ENCODE results near the gene NSFL1C. TPM values are rescaled to one million over a fixed set of nuclear protein-coding genes. Genes with fewer than 3 reads are reported as not detected.

The NSFL1C gene
- total RNA-seq: 15.6 and 16.7 TPM in 2 replicates

GRCh38 chr20:1466211-1467081 is at the start of gene NSFL1C:
Gene NSFL1C (minus strand): TSS chr20:1466849. CDS start chr20:1466824, 25 bp downstream.

DNA sequence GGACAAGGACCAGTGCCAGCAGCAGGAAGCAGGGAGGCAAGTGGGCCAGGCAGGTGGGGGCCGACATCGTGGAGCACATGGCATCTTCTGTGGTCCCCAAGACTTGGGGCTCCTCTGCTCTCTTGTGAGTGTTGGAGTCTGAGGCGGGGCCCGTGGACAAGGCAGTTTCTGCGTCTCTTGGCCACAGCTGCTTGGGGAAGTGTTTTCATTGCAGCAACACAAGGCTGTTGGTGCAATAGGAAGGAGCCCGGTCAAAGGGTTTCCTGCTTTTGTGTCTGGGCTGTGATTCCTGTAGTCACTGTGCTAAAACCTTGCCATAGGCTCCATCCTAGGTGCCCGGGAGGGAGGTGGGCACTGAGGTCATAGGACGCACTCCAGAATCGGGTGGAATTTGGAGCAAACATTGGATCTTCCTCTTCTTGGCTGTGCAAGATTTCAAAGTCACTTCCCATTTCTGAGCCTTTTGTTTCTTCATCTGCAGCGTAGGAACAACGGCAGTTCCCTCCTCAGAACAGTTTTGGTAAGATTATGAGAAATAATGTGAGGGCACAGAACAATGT is 24.7 kb upstream of the NSFL1C start, which contains the start of gene SIRPB2:
Gene SIRPB2 (minus strand): TSS at position 140 of the 560 bp plus-strand sequence. CDS start 61 bp downstream, at position 79.

GRCh38 chr20:1392693-1393506 is 73.7 kb downstream of the NSFL1C start, which contains the start of gene FKBP1A:
Gene FKBP1A (minus strand): TSS chr20:1393054. CDS start chr20:1392998, 56 bp downstream.

Other genes with a start within 250 kb of the NSFL1C start
- under 0.01 TPM in 1 of 2 replicates, not detected in the other for gene RAD21L1, start 240.8 kb downstream of the NSFL1C start, total RNA-seq
- 6.7 and 9.6 TPM in 2 replicates for gene SNPH, start 200.6 kb downstream of the NSFL1C start, total RNA-seq
- 1.4 and 1.9 TPM in 2 replicates for gene SDCBP2, start 137.7 kb downstream of the NSFL1C start, total RNA-seq
- gene FKBP1A, start 73.8 kb downstream of the NSFL1C start, total RNA-seq: 119 and 123 TPM in 2 replicates
- not detected in 2 replicates for gene SIRPB2, start 24.6 kb upstream of the NSFL1C start, total RNA-seq
- gene SIRPD, start 90.9 kb upstream of the NSFL1C start, total RNA-seq: not detected in 2 replicates
- 0.17 and 0.79 TPM in 2 replicates for gene SIRPB1, start 153.2 kb upstream of the NSFL1C start, total RNA-seq
- gene SIRPG, start 190.9 kb upstream of the NSFL1C start, total RNA-seq: not detected in 2 replicates

All from bronchial smooth muscle cell (primary cell).